KMS-11 (cell line): ENCODE data around the gene SNAP29.

Source experiments
- H2AFZ ChIP-seq: fragments of 200-600 bp; sonication (generic); 2 replicates; pipeline ENCODE4 v1.6.1; 2016; ENCODE audit warnings: antibody characterized with exemption, mixed run types, low read depth
- H3K27ac ChIP-seq: fragments of 200-600 bp; sonication (generic); 2 replicates; pipeline ENCODE4 v1.6.1; 2016; ENCODE audit warnings: mild to moderate bottlenecking, mixed run types
- H3K27me3 ChIP-seq: fragments of 200-600 bp; sonication (generic); 2 replicates; pipeline ENCODE4 v1.6.1; 2017; ENCODE audit warnings: mild to moderate bottlenecking, low read depth, mixed run types, moderate library complexity; ENCODE audit not compliant: insufficient read depth
- H3K36me3 ChIP-seq: fragments of 200-600 bp; sonication (generic); 2 replicates; pipeline ENCODE4 v1.6.1; 2017; ENCODE audit warnings: mild to moderate bottlenecking, mixed run types; ENCODE audit not compliant: insufficient read depth
- H3K4me1 ChIP-seq: fragments of 200-600 bp; sonication (generic); 2 replicates; pipeline ENCODE4 v1.6.1; 2016; ENCODE audit warnings: mild to moderate bottlenecking, low read depth, mixed run types; ENCODE audit not compliant: poor library complexity, severe bottlenecking
- H3K4me2 ChIP-seq: fragments of 200-600 bp; sonication (generic); 2 replicates; pipeline ENCODE4 v1.7.0; 2016; ENCODE audit warnings: mild to moderate bottlenecking, mixed run types
- H3K4me3 ChIP-seq: fragments of 200-600 bp; sonication (generic); IDR thresholded peaks from 2 replicates; pipeline ENCODE4 v1.6.1; 2017; ENCODE audit warnings: low read depth, low read length, mixed read lengths; ENCODE audit not compliant: insufficient read depth
- H3K79me2 ChIP-seq: fragments of 200-600 bp; sonication (generic); 2 replicates; pipeline ENCODE4 v1.6.1; 2016; ENCODE audit warnings: low read depth, mixed run types; ENCODE audit not compliant: insufficient read depth
- H3K9ac ChIP-seq: fragments of 200-600 bp; sonication (generic); 2 replicates; pipeline ENCODE4 v1.6.1; 2016; ENCODE audit warnings: mild to moderate bottlenecking, mixed run types
- H4K20me1 ChIP-seq: fragments of 200-600 bp; sonication (generic); 2 replicates; pipeline ENCODE4 v1.6.1; 2016; ENCODE audit warnings: mild to moderate bottlenecking, mixed run types; ENCODE audit not compliant: insufficient read depth
- CTCF ChIP-seq: fragments of 200-600 bp; sonication (generic); conservative IDR thresholded peaks from 2 replicates; pipeline ENCODE4 v1.6.1; 2017; ENCODE audit warnings: low read depth, mild to moderate bottlenecking, antibody characterized with exemption, low read length, moderate library complexity, mixed read lengths

The SNAP29 gene

GRCh38 chr22:20847318-20847822 lies 11.4 kb upstream of the SNAP29 start:
- H4K20me1 ChIP-seq: no peaks in the 10 kb centered on the region

GRCh38 chr22:20852076-20852475 lies 6.7 kb upstream of the SNAP29 start:
- peaks cover 7% of the 10 kb centered on the region for H3K4me1 ChIP-seq
- H3K4me3 ChIP-seq: no peak overlapping the region
- 0 out of 2 replicates have a peak, but pooled peaks cover under 1% of the 10 kb centered on the region for H4K20me1 ChIP-seq
- no peaks in the 10 kb centered on the region for H3K27me3 ChIP-seq
- no peak for TF ChIP-seq CTCF
- H3K27ac ChIP-seq: no peak overlapping the region
- H3K4me2 ChIP-seq: no peak overlapping the region
- no peak overlapping the region for H2AFZ ChIP-seq
- H3K79me2 ChIP-seq: peaks cover 83% of the 10 kb centered on the region
- no peak overlapping the region for H3K9ac ChIP-seq
- no peaks in the 10 kb centered on the region for H3K36me3 ChIP-seq

More at GRCh38 chr22:20847318-20847822, 11.4 kb upstream of the SNAP29 start:
- H3K27ac ChIP-seq: no peak overlapping the region
- H3K9ac ChIP-seq: no peak overlapping the region
- no peaks in the 10 kb centered on the region for H3K36me3 ChIP-seq
- H2AFZ ChIP-seq: no peak overlapping the region
- H3K4me3 ChIP-seq: no peak overlapping the region
- no peaks in the 10 kb centered on the region for H3K27me3 ChIP-seq
- TF ChIP-seq CTCF: no peak
- H3K4me2 ChIP-seq: no peak overlapping the region
- no peaks in the 10 kb centered on the region for H3K4me1 ChIP-seq
- H3K79me2 ChIP-seq: peaks cover 64% of the 10 kb centered on the region

GRCh38 chr22:20852503-20852902 lies 6.3 kb upstream of the SNAP29 start:
- H4K20me1 ChIP-seq: peaks cover 4% of the 10 kb centered on the region; the same call in 1 of the 2 replicates
- H3K9ac ChIP-seq: no peak overlapping the region
- H3K4me2 ChIP-seq: no peak overlapping the region
- no peak overlapping the region for H3K4me3 ChIP-seq
- H3K36me3 ChIP-seq: no peaks in the 10 kb centered on the region
- peaks cover 11% of the 10 kb centered on the region for H3K4me1 ChIP-seq
- H3K27me3 ChIP-seq: no peaks in the 10 kb centered on the region
- H3K27ac ChIP-seq: no peak overlapping the region
- no peak overlapping the region for H2AFZ ChIP-seq
- H3K79me2 ChIP-seq: peaks cover 83% of the 10 kb centered on the region
- TF ChIP-seq CTCF: no peak

- Histone ChIP-seq H3K4me2 (no peak overlapping the region), H3K36me3 (no peaks in the 10 kb centered on the region), H3K4me1 (peaks cover 11% of the 10 kb centered on the region), H4K20me1 (peaks cover 5% of the 10 kb centered on the region; the same call in 1 of the 2 replicates), H3K4me3 (no peak overlapping the region), H3K27ac (no peak overlapping the region), H2AFZ (no peak overlapping the region), H3K27me3 (no peaks in the 10 kb centered on the region), H3K9ac (no peak overlapping the region), H3K79me2 (peaks cover 85% of the 10 kb centered on the region)
- no peak for TF ChIP-seq CTCF
Measured at GRCh38 chr22:20853236-20853660, 5.6 kb upstream of the SNAP29 start.
